Peyer's patch (tissue), 4 donors: Measurements from ENCODE around the gene TXLNG.

Source experiments
- POLR2A ChIP-seq, 2 donors: fragments of 450-650 bp; IDR thresholded peaks; one replicate each; pipeline ENCODE4 v1.5.1; 2017; ENCODE audit warnings: antibody characterized with exemption in 2 of 2, mild to moderate bottlenecking in 2 of 2, moderate library complexity in 2 of 2
- TF ChIP-seq, protein P1 (sequence below), 6 experiments: fragments of 450-650 bp in 4 of 6; fragments of 200-600 bp in 2 of 6; sonication (generic) in 1 of 6; IDR thresholded peaks; one replicate each; pipeline ENCODE4 v1.5.1; 2017 to 2019; ENCODE audit warnings: antibody characterized with exemption in 6 of 6, mild to moderate bottlenecking in 3 of 6, moderate library complexity in 1 of 6

DNA sequence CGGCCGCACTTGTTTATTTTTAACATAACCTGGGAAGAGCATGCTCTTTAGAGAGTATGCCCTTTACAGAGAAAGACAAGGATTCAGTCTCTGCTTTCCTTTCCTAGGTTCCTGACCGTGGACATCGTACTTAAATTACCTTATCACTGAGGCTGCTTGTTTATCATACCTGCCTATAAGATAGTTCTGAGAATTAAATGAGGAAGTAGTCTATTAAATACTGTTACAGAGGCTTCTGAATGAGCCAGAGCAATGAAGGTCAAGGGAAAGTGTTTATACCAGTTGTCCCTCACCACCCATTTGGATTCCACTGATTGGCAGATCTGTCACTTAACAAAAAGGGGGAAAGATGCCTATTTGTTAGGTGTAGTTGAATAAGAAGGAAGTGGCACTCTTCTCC, 10.0 kb downstream of the TXLNG start:
- TF ChIP-seq, protein P1, sequence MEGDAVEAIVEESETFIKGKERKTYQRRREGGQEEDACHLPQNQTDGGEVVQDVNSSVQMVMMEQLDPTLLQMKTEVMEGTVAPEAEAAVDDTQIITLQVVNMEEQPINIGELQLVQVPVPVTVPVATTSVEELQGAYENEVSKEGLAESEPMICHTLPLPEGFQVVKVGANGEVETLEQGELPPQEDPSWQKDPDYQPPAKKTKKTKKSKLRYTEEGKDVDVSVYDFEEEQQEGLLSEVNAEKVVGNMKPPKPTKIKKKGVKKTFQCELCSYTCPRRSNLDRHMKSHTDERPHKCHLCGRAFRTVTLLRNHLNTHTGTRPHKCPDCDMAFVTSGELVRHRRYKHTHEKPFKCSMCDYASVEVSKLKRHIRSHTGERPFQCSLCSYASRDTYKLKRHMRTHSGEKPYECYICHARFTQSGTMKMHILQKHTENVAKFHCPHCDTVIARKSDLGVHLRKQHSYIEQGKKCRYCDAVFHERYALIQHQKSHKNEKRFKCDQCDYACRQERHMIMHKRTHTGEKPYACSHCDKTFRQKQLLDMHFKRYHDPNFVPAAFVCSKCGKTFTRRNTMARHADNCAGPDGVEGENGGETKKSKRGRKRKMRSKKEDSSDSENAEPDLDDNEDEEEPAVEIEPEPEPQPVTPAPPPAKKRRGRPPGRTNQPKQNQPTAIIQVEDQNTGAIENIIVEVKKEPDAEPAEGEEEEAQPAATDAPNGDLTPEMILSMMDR (IDR thresholded peaks at IDR 0.05) = no peak
- no peak for TF ChIP-seq POLR2A (IDR thresholded peaks at IDR 0.05)
